HG03039 (cell line): Measurements from ENCODE around the gene TBX19.
A peak's percentile ranks its signal among the peaks of the same experiment; 100 is the strongest.

Source experiments
- ATAC-seq: cut with Tn5 transposase; IDR thresholded peaks from one replicate; pipeline ENCODE4 v1.9.1; 2021; ENCODE audit warnings: mild to moderate bottlenecking, moderate library complexity; ENCODE audit not compliant: unreplicated experiment

TBX19 gene

GRCh38 chr1:168280296-168280927 is at the start of gene TBX19:
Gene TBX19 (plus strand): TSS chr1:168280877. CDS start chr1:168281091, 214 bp downstream.
- ATAC-seq = no peak

- ATAC-seq = peak; percentile 78
These were observed 45.7 kb upstream of the TBX19 start for GRCh38 chr1:168234846-168235547.

GRCh38 chr1:168235548-168235885 is 45.2 kb upstream of the TBX19 start:
- ATAC-seq = no peak

DNA sequence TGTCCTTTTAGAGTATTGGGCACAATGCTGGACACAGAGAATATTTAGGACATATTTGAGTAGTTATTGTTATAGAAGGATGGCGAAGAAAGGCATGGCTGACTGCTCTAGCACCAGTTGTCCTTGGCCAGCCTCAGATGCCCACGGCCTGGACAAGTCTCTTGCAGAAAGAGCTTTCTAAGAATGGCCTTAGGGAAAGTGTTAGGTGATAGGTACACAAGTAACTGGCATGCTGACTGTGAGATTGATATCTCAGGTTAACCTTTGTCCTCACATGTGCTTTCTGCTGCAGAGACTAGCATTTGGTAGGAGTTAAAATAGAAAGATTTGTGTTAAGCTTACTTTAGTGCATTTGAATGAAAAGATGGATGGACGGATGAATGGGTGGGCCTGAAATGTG is 44.7 kb upstream of the TBX19 start:
- no peak for ATAC-seq

DNA sequence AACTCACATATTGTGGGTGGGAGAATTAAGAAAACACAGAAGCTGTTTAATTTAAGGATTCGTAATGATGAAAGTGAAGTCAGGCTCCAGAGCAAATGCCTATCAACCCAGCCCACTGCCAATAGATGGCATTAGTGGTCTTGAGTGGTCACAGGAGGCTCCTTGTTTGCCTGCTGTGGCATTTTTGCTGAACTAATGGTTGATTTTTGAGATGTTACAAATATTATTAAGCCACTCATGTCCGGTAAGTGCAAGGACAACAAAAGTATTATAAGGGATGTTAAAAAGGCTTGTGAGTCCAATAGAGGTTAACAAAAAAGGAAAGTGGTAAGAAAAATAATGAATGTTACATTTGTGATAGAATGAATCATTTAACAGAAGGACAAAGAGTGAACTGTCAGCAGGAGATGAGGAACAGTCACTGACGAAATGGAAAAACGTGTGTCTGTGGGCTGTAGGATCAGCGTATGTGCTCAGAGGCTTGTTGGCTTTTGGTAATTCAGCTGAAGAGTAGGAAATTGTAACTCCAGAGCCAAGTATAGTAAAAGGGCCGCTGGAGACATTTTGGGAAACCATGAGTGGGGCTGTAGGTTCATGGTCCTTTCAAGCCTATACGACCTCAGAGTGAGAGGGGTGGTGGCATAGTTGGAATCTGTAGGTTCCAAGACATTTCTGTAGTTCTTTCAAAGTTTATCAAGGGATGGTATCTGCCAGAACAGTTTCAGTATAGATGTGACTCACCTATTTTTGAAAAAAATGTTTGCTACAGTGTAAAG is 43.7 kb upstream of the TBX19 start:
- ATAC-seq = no peak

DNA sequence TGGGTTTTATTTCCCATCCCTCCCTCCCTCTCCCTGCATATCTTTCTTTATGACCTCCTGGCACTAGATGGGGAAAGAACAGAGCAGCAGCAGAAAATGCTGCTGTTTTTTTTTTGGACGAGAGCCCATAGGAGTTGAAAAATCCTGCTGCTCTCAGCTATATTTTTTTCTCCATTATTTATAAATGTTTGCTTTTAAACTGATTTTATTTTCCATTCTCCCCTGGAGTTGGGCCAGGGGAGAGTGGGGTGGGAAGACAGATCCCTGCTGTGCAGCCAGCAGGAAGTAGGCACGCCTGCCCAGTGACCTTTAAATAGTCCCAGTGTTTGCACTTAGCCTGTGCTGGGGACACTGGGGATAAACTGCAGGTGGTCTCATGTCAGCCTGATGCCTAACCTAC is 37.5 kb upstream of the TBX19 start:
- no peak for ATAC-seq

- no peak for ATAC-seq
These were observed 37.0 kb upstream of the TBX19 start for GRCh38 chr1:168243636-168244212.

- ATAC-seq = no peak
These were observed 35.6 kb upstream of the TBX19 start for GRCh38 chr1:168245042-168245441.

- no peak for ATAC-seq
These were observed 34.2 kb upstream of the TBX19 start for GRCh38 chr1:168246506-168246905.

DNA sequence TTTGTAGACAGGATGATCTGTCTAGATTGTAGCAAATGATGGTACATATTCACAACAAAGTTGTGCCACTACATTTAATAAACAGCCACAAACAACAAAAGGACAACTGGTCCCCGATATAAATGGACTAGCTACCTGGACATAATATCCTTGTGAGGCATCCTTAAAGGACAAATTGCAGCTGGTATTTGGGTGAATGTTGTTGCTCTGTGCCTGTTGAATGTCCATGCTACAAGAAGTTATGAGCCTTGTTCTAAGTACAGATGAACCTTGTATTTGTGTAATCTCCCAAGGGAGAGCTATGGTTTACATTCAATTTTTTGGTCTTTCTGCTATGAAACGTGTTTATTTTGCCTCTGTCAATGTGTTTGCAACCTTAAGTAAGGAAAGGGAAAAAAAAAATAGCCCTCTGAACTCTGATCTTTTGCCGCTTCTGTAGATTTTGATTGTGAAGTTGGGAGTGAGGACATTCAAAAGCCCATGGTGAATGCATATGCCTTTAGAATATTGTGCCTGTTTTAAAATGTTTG is 28.4 kb upstream of the TBX19 start:
- ATAC-seq = no peak

DNA sequence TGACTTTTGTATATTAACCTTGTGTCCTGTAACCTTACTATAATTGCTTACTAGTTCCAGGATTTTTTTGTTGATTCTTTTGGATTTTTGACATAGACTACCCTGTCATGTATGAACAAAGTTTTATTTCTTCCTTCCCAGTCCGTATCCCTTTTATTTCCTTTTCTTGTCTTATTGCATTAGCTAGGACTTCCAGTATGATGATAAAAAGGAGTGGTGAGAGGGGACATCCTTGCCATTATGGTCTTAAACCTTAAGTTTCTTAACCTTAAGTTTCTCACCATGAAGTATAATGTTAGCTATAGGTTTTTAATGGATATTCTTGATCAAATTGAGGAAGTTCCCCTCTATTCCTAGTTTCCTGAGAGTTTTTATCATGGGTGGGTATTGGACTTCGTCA is 24.5 kb upstream of the TBX19 start:
- no peak for ATAC-seq

- ATAC-seq = no peak
These were observed 23.3 kb upstream of the TBX19 start for GRCh38 chr1:168257397-168257796.

DNA sequence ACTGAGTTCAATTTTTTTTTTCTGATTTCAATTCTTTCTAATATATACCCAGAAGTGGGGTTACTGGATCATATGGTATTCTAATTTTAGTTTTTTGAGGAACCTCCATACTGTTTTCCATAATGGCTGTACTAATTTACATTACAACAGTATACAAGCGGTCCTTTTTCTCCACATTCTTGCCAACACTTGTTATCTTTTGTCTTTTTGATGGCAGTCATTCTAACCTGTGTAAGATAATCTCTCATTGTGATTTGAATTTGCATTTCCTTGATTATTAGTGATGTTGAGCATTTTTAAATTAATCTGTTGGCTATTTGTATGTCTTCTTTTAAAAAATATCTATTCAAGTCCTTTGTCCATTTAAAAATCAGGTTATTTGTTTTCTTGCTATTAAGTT is 21.1 kb upstream of the TBX19 start:
- ATAC-seq = no peak

DNA sequence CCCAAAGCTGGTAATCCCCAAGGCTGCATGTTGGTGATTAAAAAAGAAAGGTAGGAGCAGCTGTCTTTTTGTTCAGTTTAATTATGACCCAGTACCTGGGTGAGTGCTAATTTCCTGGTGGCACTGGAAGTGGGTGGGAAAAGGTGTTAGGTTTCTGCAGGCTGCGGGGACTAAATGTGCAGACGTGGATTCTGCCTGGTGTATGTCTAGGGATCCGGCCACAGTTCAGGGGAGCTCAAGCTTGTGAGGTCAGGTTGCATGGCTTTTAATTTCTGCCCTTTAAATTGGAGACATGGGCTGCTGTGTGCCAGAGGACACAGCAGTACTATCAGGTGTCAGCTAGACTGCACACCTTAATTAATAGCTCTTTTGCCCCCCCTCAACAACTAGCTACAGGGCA is 20.3 kb upstream of the TBX19 start:
- ATAC-seq = no peak

- ATAC-seq = no peak
These were observed 19.3 kb upstream of the TBX19 start for GRCh38 chr1:168261390-168261789.

DNA sequence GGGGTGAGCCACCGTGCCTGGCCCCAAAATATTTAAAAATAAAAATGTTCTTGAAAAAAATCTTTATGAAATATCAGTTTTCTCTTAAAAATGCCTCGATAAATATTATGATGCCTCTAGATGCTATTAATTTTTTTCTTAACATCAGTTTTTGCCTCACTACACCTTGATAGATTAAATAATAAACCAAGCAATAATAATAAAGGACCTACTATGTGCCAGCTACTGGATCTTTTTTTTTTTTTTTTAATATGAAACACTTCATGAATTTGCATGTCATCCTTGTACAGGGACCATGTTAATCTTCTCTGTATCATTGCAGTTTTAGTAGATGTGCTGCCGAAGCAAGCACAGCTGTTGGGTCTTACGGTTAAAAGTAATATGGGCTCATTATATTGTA is 17.5 kb upstream of the TBX19 start:
- no peak for ATAC-seq

GRCh38 chr1:168264296-168264695 is 16.4 kb upstream of the TBX19 start:
- no peak for ATAC-seq

DNA sequence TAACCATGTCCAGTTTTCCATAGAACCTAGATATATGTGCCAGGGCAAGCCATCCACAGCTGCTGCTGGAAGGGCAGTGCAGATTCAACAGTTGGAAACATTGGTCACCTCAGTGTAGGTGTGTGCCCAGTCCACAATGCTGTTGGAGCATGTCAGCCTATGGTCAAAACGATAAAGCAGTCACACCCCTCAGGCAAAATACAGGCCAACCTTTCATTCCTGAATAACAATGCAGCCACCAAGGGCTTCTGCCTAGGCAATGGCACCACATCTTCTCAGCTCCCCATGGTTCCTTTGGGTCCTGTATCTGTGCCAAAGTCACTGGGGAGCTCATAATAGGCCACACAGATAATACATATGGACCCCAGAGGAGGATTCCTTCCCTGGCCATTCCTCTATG is 15.1 kb upstream of the TBX19 start:
- no peak for ATAC-seq

- ATAC-seq = no peak
These were observed 14.0 kb upstream of the TBX19 start for GRCh38 chr1:168266644-168267186.

DNA sequence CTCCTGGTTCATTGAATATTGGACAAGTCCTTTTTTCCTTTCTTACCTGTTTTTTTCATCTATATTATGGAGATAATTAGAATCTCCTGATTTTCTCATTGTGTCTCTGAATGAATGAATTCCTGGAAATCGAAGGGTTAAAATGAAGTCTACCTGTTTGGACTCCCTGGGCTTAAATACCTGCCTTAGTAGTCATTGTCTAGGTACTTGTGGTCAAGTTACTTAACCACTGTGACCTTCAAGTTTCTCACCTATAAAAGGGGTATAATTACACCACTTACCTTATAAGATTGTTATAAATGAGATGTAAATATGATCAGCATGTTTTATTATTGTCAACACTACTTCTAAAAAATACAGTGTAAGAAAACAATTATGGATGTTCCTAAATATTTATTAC is 9.0 kb upstream of the TBX19 start:
- ATAC-seq = no peak

- ATAC-seq = no peak
These were observed 7.1 kb upstream of the TBX19 start for GRCh38 chr1:168273575-168273974.
